ENCODE results near the gene MTHFS. TPM values are rescaled to one million over a fixed set of nuclear protein-coding genes. Genes with fewer than 3 reads are reported as not detected.

MTHFS gene
- total RNA-seq, 2 experiments from 2014 or later, result 33.0 to 35.7 TPM

DNA sequence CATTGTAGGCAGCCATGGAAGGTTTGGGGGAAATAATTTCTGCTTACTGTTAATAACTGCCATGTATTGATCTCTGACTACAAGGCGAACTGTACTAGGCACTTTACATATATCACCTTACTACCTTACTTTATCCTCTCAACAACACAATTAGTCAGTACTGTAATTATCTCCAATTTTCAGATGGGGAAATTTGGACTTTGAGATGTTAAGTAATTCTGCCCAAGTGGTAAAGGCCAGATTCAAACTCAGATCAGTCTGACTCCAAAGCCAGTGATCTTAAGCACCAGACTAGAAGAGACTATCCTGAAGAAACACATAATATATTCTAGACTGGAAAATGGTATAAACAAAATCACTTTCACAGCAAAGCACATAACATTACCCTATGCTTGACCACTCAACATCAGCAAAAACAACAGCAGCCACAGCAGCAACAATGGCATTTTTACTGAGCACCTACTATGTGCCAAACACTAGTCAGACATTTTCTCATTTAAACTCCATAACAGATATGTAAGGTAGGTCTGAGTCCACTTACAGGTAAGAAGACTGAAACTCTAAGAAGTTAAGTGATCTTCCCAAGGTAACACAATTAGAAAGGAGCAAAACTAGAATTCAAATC is 13.1 kb downstream of the MTHFS start:
- ChIA-PET CTCF (interaction anchor here (1.5 to 2.7 kb wide), 2 partner anchors 30 to 109 kb away, joined by 3 to 9 read pairs; no protein-coding TSS in a partner anchor), POLR2A (no interaction called here)
- Mint-ChIP-seq H3K27me3 (no peaks in the 10 kb centered on the region), H3K36me3 (ENCODE audit: low read depth) (peaks cover 88% of the 10 kb centered on the region), H3K4me3 (no peak overlapping the region), H3K4me1 (peaks cover 14% of the 10 kb centered on the region), H3K27ac (no peak overlapping the region), H3K9me3 (peaks cover 5% of the 10 kb centered on the region)
- no peak for DNase-seq

- Mint-ChIP-seq H3K27ac (no peak overlapping the region), H3K36me3 (ENCODE audit: low read depth) (peaks cover 94% of the 10 kb centered on the region), H3K4me3 (no peak overlapping the region), H3K27me3 (no peaks in the 10 kb centered on the region), H3K9me3 (peaks cover 19% of the 10 kb centered on the region), H3K4me1 (peaks cover 8% of the 10 kb centered on the region)
- POLR2A ChIA-PET, result no interaction called here
- CTCF ChIA-PET, result interaction anchor here (1.0 to 2.7 kb wide), 3 partner anchors 12 to 28 kb away, joined by 4 to 9 read pairs (median 7); no protein-coding TSS in a partner anchor
- no peak for DNase-seq
These were observed 15.1 kb downstream of the MTHFS start for GRCh38 chr15:79881668-79882067.

- peaks cover 8% of the 10 kb centered on the region for H3K4me1 Mint-ChIP-seq
- no peak overlapping the region for H3K27ac Mint-ChIP-seq
- POLR2A ChIA-PET, result no interaction called here
- CTCF ChIA-PET, result interaction anchor here (0.6 to 2.7 kb wide), 3 partner anchors 12 to 1837 kb away, joined by 5 to 9 read pairs (median 7); no protein-coding TSS in a partner anchor
- DNase-seq, result no peak
- no peak overlapping the region for H3K4me3 Mint-ChIP-seq
- peaks cover 19% of the 10 kb centered on the region for H3K9me3 Mint-ChIP-seq
- peaks cover 96% of the 10 kb centered on the region for H3K36me3 Mint-ChIP-seq (ENCODE audit: low read depth)
- no peaks in the 10 kb centered on the region for H3K27me3 Mint-ChIP-seq
These were observed 15.6 kb downstream of the MTHFS start for GRCh38 chr15:79881254-79881653.

DNA sequence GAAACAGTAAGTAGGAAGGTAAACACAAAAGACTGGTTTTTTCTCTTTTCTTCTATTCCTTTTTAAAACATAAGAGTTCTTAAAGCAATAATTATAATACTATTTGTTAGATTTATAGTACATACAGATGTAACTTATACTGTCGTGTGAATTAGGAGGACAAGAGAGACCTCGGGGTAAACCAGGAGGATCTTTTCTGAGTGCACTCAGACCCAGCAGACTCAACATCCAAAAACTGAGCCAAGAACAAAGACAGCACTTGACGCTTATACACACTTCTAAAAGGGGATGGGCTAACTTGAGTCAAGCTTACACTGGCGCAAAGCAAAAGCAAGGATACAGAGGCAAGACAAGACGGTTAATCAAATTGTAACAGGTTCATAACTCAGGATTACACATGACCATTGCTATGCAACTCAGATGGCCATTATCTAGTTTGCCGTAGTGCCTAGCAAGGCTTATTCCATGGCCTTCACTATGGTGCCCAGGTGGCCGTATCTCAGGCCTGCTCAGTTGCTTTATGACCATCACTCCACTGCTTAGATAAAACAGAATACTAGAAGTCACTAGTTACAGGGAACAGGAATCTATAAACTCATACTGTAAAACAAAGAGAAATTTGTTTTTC is 18.6 kb downstream of the MTHFS start:
- Mint-ChIP-seq H3K9me3 (peaks cover 44% of the 10 kb centered on the region), H3K36me3 (ENCODE audit: low read depth) (peaks cover 96% of the 10 kb centered on the region), H3K4me3 (no peak overlapping the region)

DNA sequence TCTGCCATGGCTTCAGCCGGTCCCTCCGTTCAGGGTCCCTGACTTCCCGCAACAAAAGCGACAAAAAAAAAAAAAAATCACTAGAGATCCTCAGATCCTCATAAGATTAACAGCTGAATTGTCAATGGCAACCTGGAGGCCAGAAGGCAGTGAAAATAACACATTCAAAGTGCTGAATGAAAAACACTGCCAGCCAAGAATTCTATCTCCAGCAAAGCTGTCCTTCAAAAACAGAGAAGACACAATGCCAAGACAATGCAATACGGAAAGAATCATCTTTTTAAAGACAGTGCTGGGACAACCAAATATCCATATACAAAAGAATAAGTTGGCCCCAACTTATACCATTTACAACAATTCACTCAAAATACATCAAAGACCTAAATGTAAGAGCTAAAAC is 21.6 kb downstream of the MTHFS start:
- DNase-seq, result no peak
- peaks cover 54% of the 10 kb centered on the region for H3K9me3 Mint-ChIP-seq
- peaks cover 26% of the 10 kb centered on the region for H3K4me1 Mint-ChIP-seq
- ChIA-PET CTCF (interaction anchor here (0.6 to 0.8 kb wide), 2 partner anchors 164 to 285 kb away, joined by 3 to 4 read pairs; no protein-coding TSS in a partner anchor), POLR2A (no interaction called here)
- no peak overlapping the region for H3K27ac Mint-ChIP-seq
- no peak overlapping the region for H3K4me3 Mint-ChIP-seq
- no peaks in the 10 kb centered on the region for H3K27me3 Mint-ChIP-seq
- peaks cover 89% of the 10 kb centered on the region for H3K36me3 Mint-ChIP-seq (ENCODE audit: low read depth)

More for the DNA sequence above, 18.6 kb downstream of the MTHFS start:
- CTCF ChIA-PET, result no interaction called here
- H3K27me3 Mint-ChIP-seq, result no peaks in the 10 kb centered on the region
- H3K4me1 Mint-ChIP-seq, result peaks cover 17% of the 10 kb centered on the region
- POLR2A ChIA-PET, result no interaction called here
- H3K27ac Mint-ChIP-seq, result no peak overlapping the region
- DNase-seq, result no peak

- Mint-ChIP-seq H3K4me1 (peaks cover 26% of the 10 kb centered on the region), H3K4me3 (no peak overlapping the region), H3K36me3 (ENCODE audit: low read depth) (peaks cover 82% of the 10 kb centered on the region), H3K27me3 (no peaks in the 10 kb centered on the region), H3K9me3 (peaks cover 48% of the 10 kb centered on the region), H3K27ac (no peak overlapping the region)
- DNase-seq, result no peak
- ChIA-PET CTCF (interaction anchor here (0.6 to 1.1 kb wide), 6 partner anchors 12 to 286 kb away, joined by 3 to 4 read pairs (median 3); no protein-coding TSS in a partner anchor), POLR2A (no interaction called here)
These were observed 22.6 kb downstream of the MTHFS start for GRCh38 chr15:79874242-79874641.

- H3K27ac Mint-ChIP-seq, result peak overlapping the region; percentile 72
- no peaks in the 10 kb centered on the region for H3K27me3 Mint-ChIP-seq
- H3K36me3 Mint-ChIP-seq (ENCODE audit: low read depth), result peaks cover 76% of the 10 kb centered on the region
- H3K4me1 Mint-ChIP-seq, result peaks cover 26% of the 10 kb centered on the region
- peak; percentile 57 for DNase-seq
- ChIA-PET CTCF (interaction anchor here (0.6 to 1.3 kb wide), 3 partner anchors 14 to 88 kb away, joined by 3 read pairs; no protein-coding TSS in a partner anchor), POLR2A (no interaction called here)
- no peak overlapping the region for H3K4me3 Mint-ChIP-seq
- peaks cover 39% of the 10 kb centered on the region for H3K9me3 Mint-ChIP-seq
These were observed 24.3 kb downstream of the MTHFS start for GRCh38 chr15:79872358-79873017.

- POLR2A ChIA-PET, result no interaction called here
- CTCF ChIA-PET, result interaction anchor here (0.9 to 1.8 kb wide), 2 partner anchors 14 to 17 kb away, joined by 4 read pairs; no protein-coding TSS in a partner anchor
- DNase-seq, result no peak
- no peak overlapping the region for H3K4me3 Mint-ChIP-seq
- H3K9me3 Mint-ChIP-seq, result peaks cover 12% of the 10 kb centered on the region
- H3K27ac Mint-ChIP-seq, result no peak overlapping the region
- H3K27me3 Mint-ChIP-seq, result no peaks in the 10 kb centered on the region
- H3K36me3 Mint-ChIP-seq (ENCODE audit: low read depth), result peaks cover 58% of the 10 kb centered on the region
- H3K4me1 Mint-ChIP-seq, result peaks cover 21% of the 10 kb centered on the region
These were observed 28.3 kb downstream of the MTHFS start for GRCh38 chr15:79868554-79868953.

- DNase-seq, result no peak
- Mint-ChIP-seq H3K9me3 (no peaks in the 10 kb centered on the region), H3K36me3 (ENCODE audit: low read depth) (peaks cover 44% of the 10 kb centered on the region), H3K4me1 (no peaks in the 10 kb centered on the region), H3K27ac (no peak overlapping the region), H3K27me3 (no peaks in the 10 kb centered on the region), H3K4me3 (no peak overlapping the region)
- POLR2A ChIA-PET, result no interaction called here
- CTCF ChIA-PET, result interaction anchor here (0.8 to 2.8 kb wide), 2 partner anchors 10 to 13 kb away, joined by 3 to 16 read pairs; no protein-coding TSS in a partner anchor
These were observed 32.9 kb downstream of the MTHFS start for GRCh38 chr15:79863886-79864285.

- Mint-ChIP-seq H3K27ac (no peak overlapping the region), H3K36me3 (ENCODE audit: low read depth) (peaks cover 34% of the 10 kb centered on the region)
- POLR2A ChIA-PET, result no interaction called here
These were observed 34.6 kb downstream of the MTHFS start for GRCh38 chr15:79862191-79862590.

DNA sequence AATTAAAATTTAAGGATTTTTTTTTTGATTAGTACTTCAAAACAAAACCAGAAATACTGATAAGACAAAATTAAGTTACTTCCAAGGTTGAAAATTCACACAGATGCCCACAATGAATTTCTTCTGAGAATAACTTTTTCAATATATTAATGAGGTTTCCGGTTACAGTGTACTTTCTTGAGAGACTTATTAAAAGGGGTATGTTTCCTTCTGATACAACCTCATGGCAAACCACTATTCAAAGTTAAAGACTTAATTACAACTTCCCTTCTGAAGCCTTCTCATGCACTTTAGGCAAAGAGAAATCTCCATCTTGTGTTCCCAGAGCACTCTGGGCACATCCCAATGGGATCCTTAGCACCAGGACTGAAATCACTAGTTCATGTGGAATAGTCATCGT is 36.2 kb downstream of the MTHFS start:
- no peak overlapping the region for H3K4me3 Mint-ChIP-seq
- H3K36me3 Mint-ChIP-seq (ENCODE audit: low read depth), result peaks cover 29% of the 10 kb centered on the region
- peaks cover 4% of the 10 kb centered on the region for H3K4me1 Mint-ChIP-seq
- no peaks in the 10 kb centered on the region for H3K9me3 Mint-ChIP-seq
- H3K27me3 Mint-ChIP-seq, result no peaks in the 10 kb centered on the region
- POLR2A ChIA-PET, result no interaction called here
- DNase-seq, result no peak
- H3K27ac Mint-ChIP-seq, result no peak overlapping the region
- CTCF ChIA-PET, result interaction anchor here (0.7 kb wide), 2 partner anchors 27 to 134 kb away, joined by 3 to 4 read pairs; no protein-coding TSS in a partner anchor

More at GRCh38 chr15:79862191-79862590, 34.6 kb downstream of the MTHFS start:
- H3K9me3 Mint-ChIP-seq, result no peaks in the 10 kb centered on the region
- peaks cover 3% of the 10 kb centered on the region for H3K4me1 Mint-ChIP-seq
- no peak for DNase-seq
- CTCF ChIA-PET, result interaction anchor here (0.6 to 2.8 kb wide), 3 partner anchors 8 to 116 kb away, joined by 3 to 16 read pairs (median 3); no protein-coding TSS in a partner anchor
- no peak overlapping the region for H3K4me3 Mint-ChIP-seq
- no peaks in the 10 kb centered on the region for H3K27me3 Mint-ChIP-seq

GRCh38 chr15:79858469-79858868 is 38.3 kb downstream of the MTHFS start:
- DNase-seq, result no peak
- Mint-ChIP-seq H3K36me3 (ENCODE audit: low read depth) (peaks cover 27% of the 10 kb centered on the region), H3K27ac (no peak overlapping the region), H3K4me1 (peaks cover 10% of the 10 kb centered on the region), H3K27me3 (no peaks in the 10 kb centered on the region), H3K9me3 (no peaks in the 10 kb centered on the region), H3K4me3 (no peak overlapping the region)
- CTCF ChIA-PET, result interaction anchor here (0.6 to 1.1 kb wide), 5 partner anchors 14 to 1005 kb away, joined by 3 to 4 read pairs (median 3); no protein-coding TSS in a partner anchor
- POLR2A ChIA-PET, result no interaction called here
